ENCODE measurements around the gene AURKAIP1. TPM values are rescaled to one million over a fixed set of nuclear protein-coding genes. Genes with fewer than 3 reads are reported as not detected.
A peak's percentile ranks its signal among the peaks of the same experiment; 100 is the strongest.

AURKAIP1 gene
- total RNA-seq, 1 donor from 2014 or later = 83.3 TPM

- DNase-seq (ENCODE audit: low read depth in 2 of 2) = peak in 1 of 2 donors; percentile 29
Observed at GRCh38 chr1:1361982-1362423, 13.0 kb downstream of the AURKAIP1 start.

GRCh38 chr1:1361233-1361981 is 13.6 kb downstream of the AURKAIP1 start:
- no peak for DNase-seq (ENCODE audit: low read depth in 2 of 2)

GRCh38 chr1:1360506-1361169 is 14.4 kb downstream of the AURKAIP1 start:
- DNase-seq (ENCODE audit: low read depth in 2 of 2) = no peak

GRCh38 chr1:1359664-1360468 is 15.1 kb downstream of the AURKAIP1 start:
- no peak for DNase-seq (ENCODE audit: low read depth in 2 of 2)

- no peak for DNase-seq (ENCODE audit: low read depth in 2 of 2)
Observed at GRCh38 chr1:1359308-1359663, 15.7 kb downstream of the AURKAIP1 start.

- no peak for DNase-seq (ENCODE audit: low read depth in 2 of 2)
Observed at GRCh38 chr1:1358433-1359271, 16.4 kb downstream of the AURKAIP1 start, which contains the start of gene MXRA8. Gene MXRA8, minus strand, starts transcription at chr1:1358555. Its CDS starts 51 bp downstream, at chr1:1358504.

GRCh38 chr1:1357871-1358432 is 17.1 kb downstream of the AURKAIP1 start:
- no peak for DNase-seq (ENCODE audit: low read depth in 2 of 2)

- DNase-seq (ENCODE audit: low read depth in 2 of 2) = no peak
Observed at GRCh38 chr1:1356796-1357401, 18.1 kb downstream of the AURKAIP1 start.

GRCh38 chr1:1356166-1356795 is 18.7 kb downstream of the AURKAIP1 start:
- no peak for DNase-seq (ENCODE audit: low read depth in 2 of 2)

- DNase-seq (ENCODE audit: low read depth in 2 of 2) = peak in 1 of 2 donors; percentile 28
Observed at GRCh38 chr1:1355416-1355815, 19.6 kb downstream of the AURKAIP1 start.

- DNase-seq (ENCODE audit: low read depth in 2 of 2) = no peak
Observed at GRCh38 chr1:1354271-1355247, 20.4 kb downstream of the AURKAIP1 start.

- DNase-seq (ENCODE audit: low read depth in 2 of 2) = no peak
Observed at GRCh38 chr1:1353389-1354151, 21.4 kb downstream of the AURKAIP1 start.

GRCh38 chr1:1352786-1353388 is 22.1 kb downstream of the AURKAIP1 start:
- DNase-seq (ENCODE audit: low read depth in 2 of 2) = no peak

- no peak for DNase-seq (ENCODE audit: low read depth in 2 of 2)
Observed at GRCh38 chr1:1351511-1352427, 23.2 kb downstream of the AURKAIP1 start.

GRCh38 chr1:1349256-1350012 is 25.6 kb downstream of the AURKAIP1 start, which contains the start of gene DVL1:
Gene DVL1, minus strand, starts transcription at chr1:1349418. Its CDS starts 353 bp downstream, at chr1:1349065.
- peak in 1 of 2 donors; percentile 61 for DNase-seq (ENCODE audit: low read depth in 2 of 2)
